ENCODE data around the gene PSMG4.

The PSMG4 gene

DNA sequence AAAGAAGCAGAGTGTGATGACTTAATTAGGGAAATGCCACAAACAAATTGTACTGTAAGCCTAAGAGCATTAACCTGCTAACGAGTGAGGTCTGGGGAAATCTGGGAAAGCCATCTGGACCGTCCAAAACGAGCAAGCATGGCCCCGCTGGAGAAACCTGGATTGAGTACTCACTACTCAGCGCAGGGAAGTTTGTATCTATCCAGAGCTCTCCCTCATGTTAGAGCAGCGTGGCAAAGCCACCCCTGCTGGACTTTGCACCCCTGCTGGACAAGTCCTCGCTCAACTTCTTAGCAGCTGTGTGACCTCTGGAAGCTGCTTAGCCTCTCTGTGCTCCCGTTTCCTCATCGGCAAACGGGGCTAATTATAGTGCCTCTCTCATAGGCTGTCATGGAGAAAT is 37.3 kb downstream of the PSMG4 start:
- no peak overlapping the region for H2AK5ac ChIP-seq (ENCODE audit: low read length)
- no peak overlapping the region for H4K8ac ChIP-seq (ENCODE audit: low read depth, low read length)
- no peak overlapping the region for H2BK5ac ChIP-seq (ENCODE audit: low read depth, low read length, poor library complexity)
- H3K4me3 ChIP-seq (ENCODE audit: low read depth, low read length): no peak overlapping the region
- no peak overlapping the region for H4K12ac ChIP-seq (ENCODE audit: low read depth, low read length)
- H3K18ac ChIP-seq (ENCODE audit: low read length): no peak overlapping the region
- H3K79me1 ChIP-seq (ENCODE audit: low read length): no peaks in the 10 kb centered on the region
- no peak overlapping the region for H3K14ac ChIP-seq (ENCODE audit: low read length)
- H3K36me3 ChIP-seq (ENCODE audit: control insufficient read depth in 1 of 2, insufficient read depth in 2 of 2, low read length in 2 of 2): peaks cover 35 to 39% of the 10 kb centered on the region in 2 experiments
- H3K9me3 ChIP-seq (ENCODE audit: insufficient read depth, low read depth, low read length): no peaks in the 10 kb centered on the region
- WGBS (ENCODE audit: extremely low coverage, insufficient coverage, insufficient read length): no CpG with 5 or more reads among the region's 10 CpGs
- H4K91ac ChIP-seq (ENCODE audit: low read depth, low read length): no peak overlapping the region
- no peak overlapping the region for H2AFZ ChIP-seq (ENCODE audit: insufficient read depth, low read length, poor library complexity)
- no peak overlapping the region for H3K4ac ChIP-seq (ENCODE audit: low read depth, low read length)
- H3K27ac ChIP-seq (ENCODE audit: low read depth, low read length): no peak overlapping the region
- no peak overlapping the region for H2BK120ac ChIP-seq (ENCODE audit: insufficient read depth, low read length, poor library complexity)
- DNase-seq: no peak
- H3K9ac ChIP-seq (ENCODE audit: low read length): no peak overlapping the region
- H3K79me2 ChIP-seq (ENCODE audit: control insufficient read depth, insufficient read depth, low read length, poor library complexity): no peaks in the 10 kb centered on the region
- no peaks in the 10 kb centered on the region for H3K4me1 ChIP-seq (ENCODE audit: control insufficient read depth in 1 of 2, insufficient read depth in 2 of 2, low read length in 2 of 2)
- no peak overlapping the region for H2BK12ac ChIP-seq (ENCODE audit: low read length)
- no peaks in the 10 kb centered on the region for H3K27me3 ChIP-seq (ENCODE audit: insufficient read depth, low read length)
- H3K23ac ChIP-seq (ENCODE audit: low read length): no peak overlapping the region
- no peak overlapping the region for H3K4me2 ChIP-seq (ENCODE audit: low read length)

DNA sequence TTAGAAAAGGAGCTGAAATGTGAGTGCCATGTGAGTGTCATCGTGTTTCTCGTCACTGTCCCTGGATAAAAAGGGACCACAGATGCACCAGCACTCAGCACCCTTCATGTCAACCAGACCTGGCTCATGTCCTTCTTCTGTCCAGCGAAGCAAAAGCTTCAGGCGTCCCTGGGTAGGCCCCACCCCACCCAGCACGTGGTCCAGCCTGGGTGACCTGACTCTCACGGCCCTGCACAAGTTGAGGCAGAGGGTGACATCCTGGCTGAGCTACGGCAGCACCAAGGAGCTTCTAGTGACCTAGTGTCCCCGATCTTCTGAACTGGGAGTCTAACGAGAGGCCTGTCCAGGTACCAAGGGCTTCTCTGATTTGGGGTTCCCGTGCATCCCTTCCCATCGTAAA is 37.8 kb downstream of the PSMG4 start:
- Histone ChIP-seq H2AK5ac (ENCODE audit: low read length) (no peak overlapping the region), H3K23ac (ENCODE audit: low read length) (no peak overlapping the region), H3K36me3 (ENCODE audit: control insufficient read depth in 1 of 2, insufficient read depth in 2 of 2, low read length in 2 of 2) (peaks cover 35 to 39% of the 10 kb centered on the region in 2 experiments), H2AFZ (ENCODE audit: insufficient read depth, low read length, poor library complexity) (no peak overlapping the region), H3K4me2 (ENCODE audit: low read length) (no peak overlapping the region), H2BK12ac (ENCODE audit: low read length) (no peak overlapping the region), H3K4me3 (ENCODE audit: low read depth, low read length) (no peak overlapping the region), H3K4me1 (ENCODE audit: control insufficient read depth in 1 of 2, insufficient read depth in 2 of 2, low read length in 2 of 2) (no peaks in the 10 kb centered on the region), H4K12ac (ENCODE audit: low read depth, low read length) (no peak overlapping the region), H3K79me2 (ENCODE audit: control insufficient read depth, insufficient read depth, low read length, poor library complexity) (no peaks in the 10 kb centered on the region), H3K27ac (ENCODE audit: low read depth, low read length) (no peak overlapping the region), H3K18ac (ENCODE audit: low read length) (no peak overlapping the region), H3K9me3 (ENCODE audit: insufficient read depth, low read depth, low read length) (no peaks in the 10 kb centered on the region), H3K4ac (ENCODE audit: low read depth, low read length) (no peak overlapping the region), H4K8ac (ENCODE audit: low read depth, low read length) (no peak overlapping the region), H3K27me3 (ENCODE audit: insufficient read depth, low read length) (no peaks in the 10 kb centered on the region), H3K14ac (ENCODE audit: low read length) (no peak overlapping the region), H3K79me1 (ENCODE audit: low read length) (no peaks in the 10 kb centered on the region), H4K91ac (ENCODE audit: low read depth, low read length) (no peak overlapping the region), H2BK120ac (ENCODE audit: insufficient read depth, low read length, poor library complexity) (no peak overlapping the region), H3K9ac (ENCODE audit: low read length) (no peak overlapping the region), H2BK5ac (ENCODE audit: low read depth, low read length, poor library complexity) (no peak overlapping the region)
- DNase-seq: no peak
- no CpG with 5 or more reads among the region's 11 CpGs for WGBS (ENCODE audit: extremely low coverage, insufficient coverage, insufficient read length)

DNA sequence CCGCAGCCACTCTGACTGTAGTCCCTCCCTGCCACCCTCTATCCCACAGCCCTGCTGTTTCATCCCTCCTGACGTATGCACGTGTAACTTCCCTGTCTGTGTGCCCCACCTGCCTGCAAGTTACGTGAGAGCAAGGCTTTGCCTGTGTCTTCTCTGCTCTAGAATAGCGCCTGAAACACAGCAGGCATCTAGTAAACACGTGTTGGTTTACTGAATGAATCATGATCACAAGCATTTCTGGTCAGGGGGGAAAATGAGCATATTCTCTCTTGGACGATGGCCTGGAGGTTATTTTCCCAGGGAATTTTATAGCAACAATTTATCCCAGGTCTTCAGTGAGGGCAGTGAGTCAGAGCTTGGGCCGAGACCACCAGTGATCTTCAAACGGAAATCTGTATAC is 38.3 kb downstream of the PSMG4 start:
- Histone ChIP-seq H3K27ac (ENCODE audit: low read depth, low read length) (no peak overlapping the region), H3K4me1 (ENCODE audit: control insufficient read depth in 1 of 2, insufficient read depth in 2 of 2, low read length in 2 of 2) (no peaks in the 10 kb centered on the region), H3K4me3 (ENCODE audit: low read depth, low read length) (no peak overlapping the region), H2BK5ac (ENCODE audit: low read depth, low read length, poor library complexity) (no peak overlapping the region), H4K12ac (ENCODE audit: low read depth, low read length) (no peak overlapping the region), H3K27me3 (ENCODE audit: insufficient read depth, low read length) (no peaks in the 10 kb centered on the region), H2AK5ac (ENCODE audit: low read length) (no peak overlapping the region), H3K9ac (ENCODE audit: low read length) (no peak overlapping the region), H4K8ac (ENCODE audit: low read depth, low read length) (no peak overlapping the region), H3K9me3 (ENCODE audit: insufficient read depth, low read depth, low read length) (no peaks in the 10 kb centered on the region), H3K23ac (ENCODE audit: low read length) (no peak overlapping the region), H3K4ac (ENCODE audit: low read depth, low read length) (no peak overlapping the region), H2AFZ (ENCODE audit: insufficient read depth, low read length, poor library complexity) (no peak overlapping the region), H3K4me2 (ENCODE audit: low read length) (no peak overlapping the region), H3K79me1 (ENCODE audit: low read length) (no peaks in the 10 kb centered on the region), H3K18ac (ENCODE audit: low read length) (no peak overlapping the region), H2BK12ac (ENCODE audit: low read length) (no peak overlapping the region), H3K36me3 (ENCODE audit: control insufficient read depth in 1 of 2, insufficient read depth in 2 of 2, low read length in 2 of 2) (peaks cover 34 to 39% of the 10 kb centered on the region in 2 experiments), H2BK120ac (ENCODE audit: insufficient read depth, low read length, poor library complexity) (no peak overlapping the region), H3K79me2 (ENCODE audit: control insufficient read depth, insufficient read depth, low read length, poor library complexity) (no peaks in the 10 kb centered on the region), H4K91ac (ENCODE audit: low read depth, low read length) (no peak overlapping the region), H3K14ac (ENCODE audit: low read length) (no peak overlapping the region)
- DNase-seq: no peak
- no CpG with 5 or more reads among the region's 9 CpGs for WGBS (ENCODE audit: extremely low coverage, insufficient coverage, insufficient read length)

DNA sequence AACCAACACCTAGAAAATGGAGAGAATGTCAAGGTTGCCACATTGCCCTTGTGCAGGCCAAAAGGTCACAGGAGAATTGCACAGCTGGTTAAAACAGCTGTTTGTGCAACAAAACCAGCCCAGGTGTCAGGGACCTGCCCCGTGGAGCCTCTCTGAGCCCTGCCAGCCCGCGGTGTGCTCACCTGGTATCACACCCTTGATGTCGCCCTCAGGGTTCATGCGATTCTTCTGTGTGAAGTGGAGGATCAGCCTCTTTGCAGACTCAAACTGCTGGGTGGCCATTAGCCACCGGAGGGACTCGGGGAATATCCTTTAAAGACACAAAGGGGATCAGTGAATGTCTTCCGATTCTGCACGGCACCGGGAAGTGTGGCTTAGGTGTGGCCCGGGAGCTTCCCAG is 39.2 kb downstream of the PSMG4 start:
- Histone ChIP-seq H3K4me3 (ENCODE audit: low read depth, low read length) (no peak overlapping the region), H2BK12ac (ENCODE audit: low read length) (no peak overlapping the region), H3K27ac (ENCODE audit: low read depth, low read length) (no peak overlapping the region), H3K14ac (ENCODE audit: low read length) (no peak overlapping the region), H3K4me1 (ENCODE audit: control insufficient read depth in 1 of 2, insufficient read depth in 2 of 2, low read length in 2 of 2) (no peaks in the 10 kb centered on the region), H2BK120ac (ENCODE audit: insufficient read depth, low read length, poor library complexity) (no peak overlapping the region), H3K9ac (ENCODE audit: low read length) (no peak overlapping the region), H3K79me2 (ENCODE audit: control insufficient read depth, insufficient read depth, low read length, poor library complexity) (no peaks in the 10 kb centered on the region), H3K27me3 (ENCODE audit: insufficient read depth, low read length) (no peaks in the 10 kb centered on the region), H4K8ac (ENCODE audit: low read depth, low read length) (no peak overlapping the region), H2AFZ (ENCODE audit: insufficient read depth, low read length, poor library complexity) (no peak overlapping the region), H3K4ac (ENCODE audit: low read depth, low read length) (no peak overlapping the region), H3K4me2 (ENCODE audit: low read length) (no peak overlapping the region), H2BK5ac (ENCODE audit: low read depth, low read length, poor library complexity) (no peak overlapping the region), H3K23ac (ENCODE audit: low read length) (no peak overlapping the region), H3K18ac (ENCODE audit: low read length) (no peak overlapping the region), H4K12ac (ENCODE audit: low read depth, low read length) (no peak overlapping the region), H3K9me3 (ENCODE audit: insufficient read depth, low read depth, low read length) (no peaks in the 10 kb centered on the region), H4K91ac (ENCODE audit: low read depth, low read length) (no peak overlapping the region), H2AK5ac (ENCODE audit: low read length) (no peak overlapping the region), H3K79me1 (ENCODE audit: low read length) (no peaks in the 10 kb centered on the region), H3K36me3 (ENCODE audit: control insufficient read depth in 1 of 2, insufficient read depth in 2 of 2, low read length in 2 of 2) (peaks cover 25 to 32% of the 10 kb centered on the region in 2 experiments)
- DNase-seq: no peak
- WGBS (ENCODE audit: extremely low coverage, insufficient coverage, insufficient read length): no CpG with 5 or more reads among the region's 11 CpGs
